CD4-positive, alpha-beta T cell treated with Interleukin-21 for 1 hour (primary cell): ENCODE measurements around the gene PBRM1.
A peak's percentile ranks its signal among the peaks of the same experiment; 100 is the strongest.
"Not testable (repeated sequence)": the region's sequence is repeated elsewhere in the genome, so short reads cannot be mapped to it uniquely, and the experiment has no call there.

Experiments
- DNase-seq: peaks from one replicate; pipeline ENCODE4 v3.0.0-alpha.2; 2020

PBRM1 gene

GRCh38 chr3:52534281-52535183 is 151.2 kb downstream of the PBRM1 start:
- DNase-seq, result no peak

GRCh38 chr3:52533623-52534280 is 152.0 kb downstream of the PBRM1 start, which contains the start of gene NT5DC2:
TSS of gene NT5DC2 (minus strand) at chr3:52533857. CDS start at chr3:52533737, 120 bp downstream.
- DNase-seq, result peak; percentile 71

GRCh38 chr3:52532838-52533622 is 152.7 kb downstream of the PBRM1 start:
- peak; percentile 17 for DNase-seq

GRCh38 chr3:52532517-52532837 is 153.2 kb downstream of the PBRM1 start:
- DNase-seq, result peak; percentile 24

DNA sequence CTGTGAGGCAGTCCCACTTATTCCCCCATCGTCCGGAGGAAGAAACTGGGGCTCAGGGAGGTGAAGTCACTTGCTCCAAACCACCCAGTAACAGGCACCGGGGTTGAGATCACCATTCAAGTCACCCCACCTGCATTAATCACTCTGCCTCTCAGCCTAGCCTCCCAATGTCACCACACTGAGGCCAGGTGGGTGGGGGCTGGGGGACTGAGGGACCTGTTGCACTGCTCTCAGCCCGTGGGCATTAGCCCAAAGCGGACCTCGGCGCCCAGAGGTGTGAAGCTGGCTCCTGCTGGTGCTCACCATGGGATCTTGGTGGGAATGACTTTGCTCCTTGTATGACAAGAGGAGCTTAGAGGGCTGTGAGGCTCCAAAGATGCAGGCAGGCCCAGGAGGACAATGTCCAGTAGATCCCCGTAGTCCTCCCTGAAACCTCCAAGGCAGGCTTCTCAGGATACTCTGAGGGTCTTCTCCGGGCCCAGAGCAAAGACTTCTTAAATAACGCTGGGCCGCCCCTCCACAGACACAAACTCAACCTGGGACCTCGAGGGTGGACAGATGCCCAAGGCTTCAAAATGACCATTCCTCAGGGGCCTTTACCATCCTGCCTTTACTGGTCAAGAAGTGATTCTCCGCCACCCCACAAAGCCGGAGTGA is 153.7 kb downstream of the PBRM1 start:
- no peak for DNase-seq

DNA sequence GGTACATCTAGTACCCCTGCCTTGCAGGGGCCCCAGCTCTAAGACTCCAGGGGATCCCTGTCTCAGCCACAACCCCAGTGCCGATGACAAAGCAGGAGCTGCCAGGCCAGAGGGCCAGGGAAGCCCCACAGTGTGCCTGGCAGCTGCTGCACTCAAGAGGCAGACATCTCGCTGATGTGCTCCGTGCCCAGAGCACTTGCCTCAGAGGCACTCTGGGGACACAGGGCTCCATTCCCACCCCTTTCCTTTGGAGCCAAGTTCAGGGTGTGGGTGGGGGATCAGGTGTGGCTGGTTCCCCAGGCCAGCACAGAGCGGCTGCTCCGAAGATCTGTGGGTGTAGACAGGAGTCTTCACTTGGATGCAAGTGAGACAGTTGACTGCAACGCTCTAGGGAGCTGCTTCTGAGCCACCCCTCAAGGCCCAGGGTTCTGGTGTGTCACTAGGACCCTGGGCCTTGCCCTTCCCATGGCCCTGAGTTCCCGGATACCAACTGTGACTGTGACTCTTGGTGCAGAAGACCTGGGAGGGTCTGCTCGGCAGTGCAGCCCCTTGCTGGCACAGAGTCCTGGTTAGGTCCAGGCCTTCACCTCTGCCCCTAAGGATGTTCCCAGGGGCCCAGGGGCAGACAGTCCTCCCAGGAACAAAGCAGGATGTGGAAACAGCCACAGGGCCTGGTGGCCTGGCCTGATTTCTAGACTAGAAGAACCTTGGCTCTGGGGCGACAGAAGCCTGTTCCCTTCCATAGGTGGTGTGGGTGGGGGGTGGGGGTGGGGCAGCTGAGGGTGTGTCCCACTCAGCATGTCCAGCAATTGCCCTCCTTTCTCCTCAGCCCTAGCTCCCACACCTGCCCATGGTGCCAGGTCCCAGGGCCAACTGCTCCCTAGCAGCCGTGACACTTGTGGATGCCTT is 154.5 kb downstream of the PBRM1 start:
- no peak for DNase-seq

- DNase-seq, result no peak
These were observed 156.1 kb downstream of the PBRM1 start for GRCh38 chr3:52529376-52530333.

DNA sequence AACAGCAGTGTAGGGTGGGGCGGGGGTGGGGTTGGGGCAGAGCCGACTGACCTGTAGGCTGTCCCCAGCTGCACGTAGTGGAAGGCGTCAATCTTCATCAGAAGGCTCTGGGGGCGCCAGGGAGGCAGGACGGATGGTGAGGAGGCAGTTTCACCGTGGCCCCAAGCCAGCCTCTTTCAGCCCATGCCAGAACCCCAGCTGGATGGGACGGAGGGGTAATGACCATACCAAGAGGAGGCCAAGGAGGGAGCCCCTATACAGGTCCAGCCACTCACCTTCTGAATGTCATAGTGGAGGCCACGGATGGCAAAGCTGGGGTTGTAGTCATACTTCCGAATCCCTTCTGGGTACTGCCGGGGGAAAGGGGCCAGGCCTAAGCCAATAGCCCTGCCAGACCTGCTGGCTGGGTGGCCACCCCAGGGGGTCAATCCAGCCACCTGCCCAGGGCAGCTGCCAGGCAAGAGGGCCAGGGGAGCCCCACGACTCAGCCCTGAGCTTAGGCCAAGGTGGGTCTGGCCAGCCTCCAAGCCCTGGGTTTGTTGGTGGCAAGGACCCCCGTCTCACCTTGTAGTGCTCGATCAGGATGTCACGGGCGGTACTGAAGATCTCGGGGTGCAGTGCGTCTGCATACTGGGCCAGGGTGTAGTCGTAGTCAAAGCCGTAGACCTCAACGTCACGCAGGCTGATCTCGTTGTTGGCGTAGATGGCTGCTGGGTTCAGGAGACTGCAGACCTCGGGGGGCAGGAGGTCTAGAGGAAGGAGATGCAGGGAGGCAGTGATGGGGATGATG is 156.9 kb downstream of the PBRM1 start:
- DNase-seq, result no peak

- DNase-seq, result no peak
These were observed 157.8 kb downstream of the PBRM1 start for GRCh38 chr3:52527732-52528585.

- DNase-seq, result no peak
These were observed 158.5 kb downstream of the PBRM1 start for GRCh38 chr3:52527039-52527731.

DNA sequence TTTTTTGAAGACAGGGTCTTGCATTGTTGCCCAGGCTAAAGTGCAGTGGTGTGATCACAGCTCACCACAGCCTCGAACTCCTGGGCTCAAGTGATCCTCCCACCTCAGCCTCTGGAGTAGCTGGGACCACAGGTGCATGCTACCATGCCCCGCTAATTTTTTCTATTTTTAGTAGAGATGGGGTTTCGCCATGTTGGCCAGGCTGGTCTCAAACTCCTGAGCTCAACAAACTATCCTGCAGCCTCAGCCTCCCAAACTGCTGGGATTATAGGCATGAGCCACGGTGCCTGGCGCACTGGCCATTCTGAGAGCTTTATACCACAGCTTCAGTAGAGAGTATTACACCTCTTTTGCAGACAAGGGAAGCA is 159.1 kb downstream of the PBRM1 start:
- not testable (repeated sequence) for DNase-seq

DNA sequence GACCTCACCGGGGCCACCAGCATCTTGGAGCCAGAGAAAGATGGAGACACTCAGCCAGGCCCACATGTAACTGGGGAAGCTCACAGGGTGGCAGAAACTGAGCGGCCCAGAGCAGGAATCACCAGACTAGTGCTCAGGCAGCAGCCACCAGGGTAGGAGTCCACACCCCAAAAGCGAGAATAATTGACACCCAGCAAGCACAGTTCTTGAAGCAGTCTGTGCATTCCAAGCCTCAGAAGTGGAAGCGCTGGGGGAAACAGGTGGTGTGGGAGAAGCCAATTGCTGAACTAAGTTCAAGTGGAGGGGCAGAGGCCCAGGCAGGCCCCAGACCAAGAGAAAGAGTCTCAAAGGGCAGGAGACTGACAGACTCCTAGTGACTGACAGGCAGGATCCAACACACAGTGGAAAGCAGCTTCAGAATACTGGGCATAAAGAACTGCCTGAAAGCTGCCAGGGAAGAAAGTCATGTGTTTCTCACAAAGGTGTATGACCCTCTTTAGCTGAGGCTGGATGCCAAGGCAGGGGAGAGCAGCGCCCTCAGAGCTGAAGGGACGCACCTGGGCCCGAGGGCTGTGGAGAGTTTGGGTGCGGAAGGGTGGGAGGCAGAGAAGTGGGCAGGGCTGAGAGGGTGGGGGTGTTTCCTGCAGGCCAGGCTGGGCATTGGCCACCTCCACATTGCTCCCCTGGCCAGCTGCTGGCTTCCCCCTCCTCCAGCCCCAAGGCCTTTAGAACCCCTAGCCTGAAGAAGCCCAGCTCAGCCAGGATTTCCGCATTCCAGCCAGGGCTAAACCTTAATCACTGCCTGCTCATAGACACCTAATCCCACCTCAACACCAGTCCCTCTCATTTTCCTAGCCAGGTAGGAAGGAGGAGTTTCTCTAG is 159.8 kb downstream of the PBRM1 start:
- no peak for DNase-seq

GRCh38 chr3:52524752-52525679 is 160.7 kb downstream of the PBRM1 start:
- DNase-seq, result no peak

GRCh38 chr3:52524258-52524751 is 161.4 kb downstream of the PBRM1 start:
- DNase-seq, result no peak

GRCh38 chr3:52523386-52524257 is 162.1 kb downstream of the PBRM1 start:
- no peak for DNase-seq
